DOHH2 (cell line): ENCODE measurements around the gene GLCCI1.

ENCODE experiments used
- EZH2phosphoT487 ChIP-seq: fragments of 200-600 bp; sonication (generic); IDR thresholded peaks from 2 replicates; pipeline ENCODE4 v1.6.1; 2017; ENCODE audit warnings: borderline replicate concordance, mild to moderate bottlenecking, antibody characterized with exemption, low read length, moderate library complexity, mixed read lengths
- TF ChIP-seq, protein P1 (sequence below): fragments of 200-600 bp; sonication (generic); IDR thresholded peaks from one replicate; pipeline ENCODE4 v1.5.1; 2014; ENCODE audit warnings: antibody characterized with exemption, mild to moderate bottlenecking, low read depth, low read length; ENCODE audit not compliant: poor library complexity, severe bottlenecking

DNA sequence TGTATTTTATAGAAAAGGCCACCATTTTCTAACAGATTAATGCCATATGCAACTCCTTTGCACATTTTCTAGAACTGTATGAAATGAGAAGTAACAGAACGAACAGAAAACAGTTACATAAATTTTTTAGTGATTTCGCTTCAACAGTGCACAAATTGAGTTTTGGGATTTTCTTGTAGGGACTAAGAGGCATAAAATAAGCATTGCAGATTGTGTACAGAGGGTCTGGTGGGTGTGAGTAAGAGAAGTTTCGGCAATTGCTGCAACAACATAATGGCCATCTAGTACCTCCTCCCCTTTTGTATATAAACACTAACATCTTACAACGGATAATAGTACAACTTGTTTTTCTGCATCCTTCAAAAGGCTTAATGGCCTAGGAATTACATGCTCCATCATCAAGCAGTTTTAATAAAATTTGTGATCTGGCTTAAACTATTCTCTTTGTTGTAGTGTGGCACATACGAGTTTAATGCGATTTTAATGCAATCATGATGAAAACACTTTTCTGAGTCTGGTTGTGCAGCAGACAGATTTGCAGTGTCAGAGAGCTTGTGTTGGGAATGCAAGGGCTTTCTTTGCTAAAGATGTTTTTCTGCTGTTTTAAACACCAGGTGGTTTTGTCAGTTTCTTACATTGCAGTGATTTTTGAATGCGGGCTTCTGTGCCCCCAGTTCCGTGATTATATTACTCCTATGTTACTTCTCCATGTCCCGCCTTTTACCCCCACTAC is 2.9 kb downstream of the GLCCI1 start:
- TF ChIP-seq, protein P1, sequence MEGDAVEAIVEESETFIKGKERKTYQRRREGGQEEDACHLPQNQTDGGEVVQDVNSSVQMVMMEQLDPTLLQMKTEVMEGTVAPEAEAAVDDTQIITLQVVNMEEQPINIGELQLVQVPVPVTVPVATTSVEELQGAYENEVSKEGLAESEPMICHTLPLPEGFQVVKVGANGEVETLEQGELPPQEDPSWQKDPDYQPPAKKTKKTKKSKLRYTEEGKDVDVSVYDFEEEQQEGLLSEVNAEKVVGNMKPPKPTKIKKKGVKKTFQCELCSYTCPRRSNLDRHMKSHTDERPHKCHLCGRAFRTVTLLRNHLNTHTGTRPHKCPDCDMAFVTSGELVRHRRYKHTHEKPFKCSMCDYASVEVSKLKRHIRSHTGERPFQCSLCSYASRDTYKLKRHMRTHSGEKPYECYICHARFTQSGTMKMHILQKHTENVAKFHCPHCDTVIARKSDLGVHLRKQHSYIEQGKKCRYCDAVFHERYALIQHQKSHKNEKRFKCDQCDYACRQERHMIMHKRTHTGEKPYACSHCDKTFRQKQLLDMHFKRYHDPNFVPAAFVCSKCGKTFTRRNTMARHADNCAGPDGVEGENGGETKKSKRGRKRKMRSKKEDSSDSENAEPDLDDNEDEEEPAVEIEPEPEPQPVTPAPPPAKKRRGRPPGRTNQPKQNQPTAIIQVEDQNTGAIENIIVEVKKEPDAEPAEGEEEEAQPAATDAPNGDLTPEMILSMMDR = no peak
- TF ChIP-seq EZH2phosphoT487 = no peak
